SH-SY5Y (cell line): ENCODE data around the gene RPS6KA6.

Experiments
- GATA2 ChIP-seq: IDR thresholded peaks from 2 replicates; pipeline ENCODE4 v1.6.1; 2011; ENCODE audit warnings: mild to moderate bottlenecking, low read depth, low read length
- GATA3 ChIP-seq: IDR thresholded peaks from 2 replicates; pipeline ENCODE4 v1.6.1; 2011; ENCODE audit warnings: low read depth, mild to moderate bottlenecking, low read length, moderate library complexity

RPS6KA6 gene

DNA sequence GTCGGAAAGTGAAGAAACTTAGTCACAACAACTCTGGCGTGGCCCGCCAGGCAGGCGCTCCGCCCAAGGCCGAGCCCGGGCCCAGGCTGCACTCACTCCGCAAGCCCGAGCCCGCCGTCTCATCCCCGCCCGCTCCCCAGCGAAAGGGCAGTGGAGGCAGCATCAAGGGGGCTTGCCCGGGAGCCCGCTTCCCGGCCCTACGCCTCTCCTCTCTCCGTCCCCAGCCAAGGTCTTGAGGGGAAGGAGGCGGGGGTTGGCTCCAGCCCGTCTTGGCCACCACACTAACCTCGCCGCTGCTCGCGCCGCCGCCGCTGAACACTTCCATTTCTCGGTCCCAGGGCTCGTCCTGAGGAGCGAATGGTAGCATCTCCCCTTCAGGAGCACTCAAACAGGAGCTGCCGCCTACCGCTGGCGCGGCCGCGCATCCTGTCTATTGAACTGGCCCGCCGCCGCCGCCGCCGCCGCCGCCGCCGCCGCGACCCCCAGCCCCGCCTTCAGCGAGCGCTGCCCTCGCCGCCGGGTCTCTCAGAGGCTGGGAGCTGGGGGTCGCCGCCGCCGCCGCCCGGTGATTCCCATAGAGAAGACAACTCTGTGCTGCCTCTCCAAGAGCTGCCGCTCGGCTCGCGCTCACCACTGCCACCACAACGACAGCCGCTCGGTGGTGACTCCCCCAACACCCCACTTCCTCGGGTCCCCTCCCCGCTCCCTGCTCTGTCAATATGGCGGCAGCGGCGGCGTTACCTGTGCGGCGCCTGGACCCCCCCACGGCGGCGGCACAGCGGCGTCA is at the start of gene RPS6KA6:
Gene RPS6KA6, minus strand, starts transcription at position 667 of the 787 bp plus-strand sequence. Its CDS starts 300 bp downstream, at position 367.
- TF ChIP-seq GATA3: no peak
- TF ChIP-seq GATA2: no peak

DNA sequence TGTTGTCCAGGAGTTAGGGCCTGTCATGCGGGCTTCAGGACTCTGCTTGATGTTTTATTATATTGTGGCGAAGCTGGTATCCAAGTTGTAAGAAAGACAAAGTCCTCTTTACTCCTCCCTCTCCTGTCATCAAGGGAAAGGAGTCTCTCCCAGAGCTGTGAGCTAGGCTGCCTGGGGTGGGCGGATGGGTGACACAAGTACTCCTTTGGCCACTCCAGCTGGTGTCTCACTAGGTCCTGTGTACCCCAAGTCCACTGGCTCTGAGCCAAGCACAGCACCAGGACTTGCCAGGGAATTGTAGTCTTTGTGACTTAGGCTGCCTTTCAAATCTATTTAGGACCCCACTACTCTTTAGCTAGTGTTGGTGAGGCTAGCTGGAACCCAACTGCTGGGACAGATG is 36.7 kb upstream of the RPS6KA6 start:
- TF ChIP-seq GATA3: no peak
- no peak for TF ChIP-seq GATA2

DNA sequence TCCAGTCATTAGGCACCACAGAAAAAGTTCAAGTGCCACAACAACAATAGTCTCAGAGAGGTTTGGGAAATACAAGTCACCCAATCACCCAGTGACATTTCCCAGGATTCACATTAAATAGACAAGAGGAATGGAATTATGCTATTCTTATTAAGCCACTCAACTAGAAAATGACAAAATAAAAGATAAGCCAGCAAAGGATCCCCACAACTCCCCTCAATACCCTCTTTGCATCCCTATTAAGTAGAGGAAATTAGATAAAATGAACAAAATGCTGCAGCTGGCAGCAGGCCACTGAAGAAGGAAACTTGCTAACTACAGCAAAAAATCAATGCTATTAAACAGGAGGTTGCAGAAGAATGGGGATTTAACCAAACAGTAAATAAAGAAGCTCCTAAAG is 35.3 kb upstream of the RPS6KA6 start:
- TF ChIP-seq GATA2: no peak
- TF ChIP-seq GATA3: no peak

DNA sequence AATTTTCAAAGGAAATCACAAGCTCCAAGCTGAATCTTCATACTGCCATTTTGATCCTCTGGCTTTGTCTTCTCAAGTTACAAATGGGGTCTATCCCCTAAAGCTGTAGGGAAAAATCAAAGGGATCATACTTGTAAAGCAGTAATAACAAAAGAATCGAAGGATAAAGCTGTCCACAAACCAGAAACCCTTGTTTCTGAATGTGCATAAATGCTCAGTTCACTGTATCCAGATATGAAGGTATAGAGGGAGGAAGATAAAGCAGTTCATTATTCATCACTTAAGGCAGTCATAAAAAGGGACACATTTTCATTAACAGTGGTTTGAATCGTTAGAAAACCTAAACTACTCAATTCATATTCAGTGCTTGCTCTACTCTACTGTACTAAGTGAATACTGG is 33.2 kb upstream of the RPS6KA6 start:
- TF ChIP-seq GATA2: no peak
- TF ChIP-seq GATA3: no peak

DNA sequence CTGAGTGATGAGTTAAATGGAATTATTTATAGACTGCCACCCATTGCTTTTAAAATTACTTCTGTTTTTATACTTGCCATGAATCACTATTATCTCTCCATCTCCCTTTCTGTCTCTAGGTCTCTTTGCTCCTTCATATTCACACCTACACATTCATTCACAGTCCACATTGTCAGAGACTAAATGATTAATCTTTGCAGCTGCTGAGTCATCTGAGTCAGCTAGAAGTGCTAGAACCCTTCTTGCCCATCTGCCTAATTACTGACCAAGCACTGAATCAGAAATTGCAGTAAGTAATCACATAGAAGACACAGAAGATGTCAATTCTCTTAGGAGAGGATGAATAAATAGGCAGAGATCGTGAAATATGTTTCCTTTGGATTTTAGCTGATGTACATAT is 31.6 kb upstream of the RPS6KA6 start:
- TF ChIP-seq GATA3: no peak
- no peak for TF ChIP-seq GATA2

DNA sequence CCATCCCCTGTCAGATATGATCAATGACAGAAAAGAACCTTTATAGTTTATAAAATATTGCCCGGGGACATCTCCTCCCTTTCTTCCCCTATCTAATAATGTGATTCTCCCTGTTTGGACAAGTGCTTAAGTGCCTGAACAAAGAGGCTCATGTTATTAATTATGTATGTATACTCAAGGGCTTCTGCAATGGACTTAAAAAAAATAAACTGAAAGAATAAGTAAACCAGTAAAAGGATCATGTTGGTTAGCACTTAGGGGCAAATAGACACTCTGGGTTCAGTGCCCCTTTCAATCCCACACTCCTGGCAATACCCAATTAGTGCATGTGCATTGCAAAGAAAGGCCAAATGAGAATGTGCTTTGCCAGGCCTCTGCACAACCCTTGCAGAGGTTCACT is 30.7 kb upstream of the RPS6KA6 start:
- no peak for TF ChIP-seq GATA3

DNA sequence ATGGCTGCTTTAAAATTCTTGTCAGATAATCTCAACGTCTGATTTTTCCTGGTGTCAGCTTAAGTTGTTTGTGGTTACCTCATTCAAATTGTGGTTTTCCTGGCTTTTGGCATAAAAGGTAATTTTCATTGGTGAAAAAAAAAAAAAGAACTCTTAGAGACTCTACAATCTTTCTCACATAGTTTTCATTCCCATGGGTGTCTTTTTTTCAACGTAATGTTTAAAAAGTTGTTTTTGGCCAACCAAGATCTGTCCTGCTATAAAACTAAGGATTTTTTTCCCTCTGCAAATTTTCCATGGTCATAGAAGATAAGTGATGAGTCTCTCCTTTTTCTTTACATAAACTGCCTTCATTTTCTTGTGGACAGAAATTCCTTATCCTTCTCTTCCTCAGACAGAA is 28.9 kb upstream of the RPS6KA6 start:
- TF ChIP-seq GATA2 (no peak), GATA3 (no peak)

DNA sequence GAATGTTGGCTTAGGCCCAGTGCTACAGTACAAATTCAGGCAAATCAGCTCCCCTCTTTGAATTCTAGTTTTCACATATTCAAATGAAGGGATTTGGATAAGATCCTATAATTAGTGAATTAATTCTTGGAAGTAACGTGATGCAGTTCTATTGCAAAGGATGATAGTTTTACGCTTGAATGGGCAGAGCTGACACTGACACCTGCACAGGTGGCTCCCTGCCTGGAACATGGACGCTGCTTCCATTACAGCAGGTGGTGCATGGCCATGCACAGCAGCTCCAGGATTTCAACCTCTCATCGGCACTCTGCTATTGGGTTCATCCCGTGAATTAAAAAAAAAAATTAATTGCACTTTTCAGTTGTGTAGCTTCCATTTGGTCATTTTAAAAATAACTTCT is 28.4 kb upstream of the RPS6KA6 start:
- TF ChIP-seq GATA2 (no peak), GATA3 (no peak)

DNA sequence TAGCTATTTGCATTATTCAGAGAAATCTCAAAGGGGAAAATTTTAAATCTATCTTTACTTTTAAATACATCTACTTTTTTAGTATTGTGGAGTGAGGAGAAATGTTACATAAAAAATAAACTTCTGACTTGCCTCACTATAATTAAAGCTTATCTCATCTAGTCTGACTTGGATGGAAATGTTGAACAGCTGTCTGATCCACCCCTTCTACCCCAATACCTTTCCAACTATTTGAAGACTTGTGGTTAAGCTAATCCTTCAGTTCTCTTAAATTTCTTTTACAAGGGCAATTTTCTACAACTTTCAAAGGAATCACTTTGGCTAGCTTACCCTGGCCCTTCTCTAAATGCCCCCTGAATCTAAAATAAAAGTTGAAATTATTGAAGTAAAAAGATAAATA is 17.3 kb upstream of the RPS6KA6 start:
- TF ChIP-seq GATA2 (no peak), GATA3 (no peak)

DNA sequence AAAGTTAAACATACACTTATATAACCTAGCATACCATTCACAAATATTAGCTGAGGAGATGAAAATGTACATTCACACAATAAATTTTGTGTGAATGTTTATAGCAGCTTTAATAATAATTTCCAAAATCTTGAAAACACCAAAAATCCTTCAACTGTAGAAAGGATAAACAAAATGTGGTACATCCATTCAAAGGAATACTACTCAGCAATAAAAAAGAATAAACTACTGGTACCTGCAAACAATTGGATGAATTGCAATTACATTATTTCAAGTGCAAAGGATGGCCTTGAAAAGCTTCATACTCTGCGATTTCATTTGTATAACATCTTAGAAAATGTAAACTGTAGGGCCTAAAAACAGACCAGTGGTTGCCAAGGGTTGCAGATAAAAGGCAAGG is 11.7 kb upstream of the RPS6KA6 start:
- TF ChIP-seq GATA3 (no peak), GATA2 (no peak)

DNA sequence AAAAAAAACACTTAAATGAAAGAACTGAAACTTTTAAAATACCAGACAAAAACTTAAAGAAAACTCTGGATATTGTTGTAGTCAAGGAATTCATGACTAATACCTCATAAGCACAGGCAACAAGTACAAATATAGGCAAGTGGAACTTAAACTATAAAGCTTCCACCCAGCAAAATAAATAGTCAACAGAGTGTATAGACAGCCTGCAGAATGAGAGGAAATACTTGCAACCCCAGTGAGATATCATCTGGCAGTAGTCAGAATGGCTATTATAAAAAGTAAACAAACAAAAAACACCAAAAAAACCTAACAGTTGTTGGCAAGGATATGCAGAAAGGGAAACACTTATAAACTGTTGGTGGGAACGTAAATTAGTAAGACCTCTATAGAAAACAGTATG is 9.6 kb upstream of the RPS6KA6 start:
- TF ChIP-seq GATA2 (no peak), GATA3 (no peak)

DNA sequence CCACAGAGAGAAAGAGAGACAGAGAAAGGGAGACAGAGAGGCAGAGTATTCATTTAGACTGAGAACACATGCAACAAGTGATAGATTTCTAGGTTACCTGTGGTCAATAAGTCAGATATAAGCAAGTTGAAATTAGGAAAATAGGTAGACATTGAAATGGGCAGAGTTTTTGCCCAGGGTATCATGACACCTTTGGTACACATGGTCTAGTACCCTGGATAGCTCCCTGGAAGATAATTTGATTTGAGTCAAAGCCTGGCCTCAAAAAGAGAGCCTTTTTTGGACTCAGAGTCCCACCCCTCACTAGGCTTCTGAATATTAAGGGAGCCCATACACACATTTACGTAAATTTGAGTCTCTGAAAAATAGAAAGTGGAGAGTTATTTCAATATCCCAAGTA is 4.0 kb upstream of the RPS6KA6 start:
- TF ChIP-seq GATA3: no peak
- TF ChIP-seq GATA2: no peak

DNA sequence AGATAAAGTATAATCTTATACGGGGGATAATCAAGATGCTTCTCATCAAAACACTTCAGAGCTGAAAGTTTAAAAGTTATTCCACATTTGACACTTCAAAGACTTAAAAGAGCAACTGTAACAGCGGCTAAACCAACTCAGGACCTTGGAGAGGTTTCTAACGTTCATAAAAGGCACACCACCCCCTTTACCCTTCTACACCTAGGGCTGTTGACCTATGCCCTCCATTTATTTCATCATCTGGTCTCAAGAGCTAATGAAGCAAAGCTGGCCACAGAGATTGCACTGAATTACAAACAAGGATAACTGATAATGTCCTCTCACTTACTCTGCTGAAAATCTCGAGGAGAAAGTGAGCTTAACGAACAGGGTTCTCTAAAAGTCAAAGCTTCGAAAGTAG is 1.1 kb upstream of the RPS6KA6 start:
- TF ChIP-seq GATA2: no peak
- no peak for TF ChIP-seq GATA3

DNA sequence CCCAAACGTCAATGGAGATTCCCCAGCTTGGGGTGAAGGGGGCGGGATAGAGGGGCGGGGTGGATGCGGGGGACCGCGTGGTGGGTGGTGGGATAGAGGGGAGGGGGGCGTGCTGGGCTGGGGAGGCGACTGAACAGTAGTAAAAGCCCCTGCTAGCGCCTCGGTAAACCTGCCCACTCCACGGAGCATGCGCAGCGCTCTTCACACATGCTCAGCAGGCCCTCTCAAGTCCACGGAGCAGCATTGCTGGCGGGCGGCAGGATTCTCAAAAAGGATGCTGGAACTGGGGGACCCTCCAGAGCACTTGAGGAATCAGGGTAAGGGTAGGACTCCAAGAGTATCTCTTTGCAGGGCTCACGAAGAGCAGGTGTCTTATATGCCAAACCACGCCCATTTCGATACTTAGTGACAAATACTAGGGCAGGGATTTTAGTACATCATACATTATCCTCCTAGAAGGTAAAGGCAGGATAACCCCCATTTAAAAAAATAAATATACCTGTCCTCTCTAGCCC is 378 bp upstream of the RPS6KA6 start:
- no peak for TF ChIP-seq GATA3
- no peak for TF ChIP-seq GATA2
